ENCODE measurements around the gene WNT6. TPM values are rescaled to one million over a fixed set of nuclear protein-coding genes. Genes with fewer than 3 reads are reported as not detected.
A peak's percentile ranks its signal among the peaks of the same experiment; 100 is the strongest.

Gene WNT6
- total RNA-seq, 1 donor from 2014 or later = not detected

DNA sequence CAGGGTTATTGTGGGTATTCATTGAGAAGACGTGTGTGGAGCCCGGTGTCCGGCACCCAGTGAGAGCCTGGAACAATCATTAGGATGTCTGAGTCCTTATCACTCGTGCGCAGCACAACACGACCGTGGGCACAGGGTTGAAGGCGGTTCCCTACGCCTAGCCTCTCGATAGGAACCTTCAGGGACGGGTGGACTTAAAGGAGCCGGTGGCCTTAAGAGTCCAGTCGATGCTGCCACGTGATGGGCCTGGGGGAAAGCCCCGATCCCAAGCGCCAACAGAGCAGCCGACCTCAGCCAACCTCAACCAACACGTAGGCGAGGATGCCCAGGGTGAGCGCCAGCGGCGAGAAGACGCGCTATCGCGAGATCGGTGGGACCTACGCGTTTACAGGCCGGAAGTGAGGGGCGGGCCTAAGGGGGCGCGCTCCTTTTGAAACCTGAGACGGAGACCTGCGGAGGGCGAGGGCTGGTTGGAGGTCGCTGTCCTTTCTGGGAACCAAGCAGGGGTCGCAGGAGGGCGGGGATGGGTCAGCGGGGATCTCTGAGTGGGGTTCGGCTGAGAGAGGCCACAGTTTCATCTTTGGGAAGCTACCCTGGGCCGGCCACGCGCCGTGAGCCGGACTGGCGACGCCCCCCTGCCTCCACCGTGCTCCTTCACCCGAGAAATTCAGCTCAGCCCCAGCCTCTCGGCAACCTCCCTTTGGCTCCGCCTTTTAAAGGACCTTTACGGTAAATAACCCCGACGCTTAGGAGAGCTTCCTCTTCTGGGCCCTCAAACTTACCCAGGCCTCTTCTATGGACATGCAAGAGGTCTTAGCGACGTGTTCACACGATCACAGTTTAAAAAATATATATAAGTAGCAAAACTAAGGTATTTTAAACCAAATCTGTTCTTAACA lies 49.4 kb downstream of the WNT6 start:
- no peaks in the 10 kb centered on the region for H3K9me3 Mint-ChIP-seq (ENCODE audit: unreplicated experiment)
- H3K27me3 Mint-ChIP-seq (ENCODE audit: unreplicated experiment) = peaks cover 1% of the 10 kb centered on the region
- TF ChIP-seq, protein P1, sequence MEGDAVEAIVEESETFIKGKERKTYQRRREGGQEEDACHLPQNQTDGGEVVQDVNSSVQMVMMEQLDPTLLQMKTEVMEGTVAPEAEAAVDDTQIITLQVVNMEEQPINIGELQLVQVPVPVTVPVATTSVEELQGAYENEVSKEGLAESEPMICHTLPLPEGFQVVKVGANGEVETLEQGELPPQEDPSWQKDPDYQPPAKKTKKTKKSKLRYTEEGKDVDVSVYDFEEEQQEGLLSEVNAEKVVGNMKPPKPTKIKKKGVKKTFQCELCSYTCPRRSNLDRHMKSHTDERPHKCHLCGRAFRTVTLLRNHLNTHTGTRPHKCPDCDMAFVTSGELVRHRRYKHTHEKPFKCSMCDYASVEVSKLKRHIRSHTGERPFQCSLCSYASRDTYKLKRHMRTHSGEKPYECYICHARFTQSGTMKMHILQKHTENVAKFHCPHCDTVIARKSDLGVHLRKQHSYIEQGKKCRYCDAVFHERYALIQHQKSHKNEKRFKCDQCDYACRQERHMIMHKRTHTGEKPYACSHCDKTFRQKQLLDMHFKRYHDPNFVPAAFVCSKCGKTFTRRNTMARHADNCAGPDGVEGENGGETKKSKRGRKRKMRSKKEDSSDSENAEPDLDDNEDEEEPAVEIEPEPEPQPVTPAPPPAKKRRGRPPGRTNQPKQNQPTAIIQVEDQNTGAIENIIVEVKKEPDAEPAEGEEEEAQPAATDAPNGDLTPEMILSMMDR (IDR thresholded peaks at IDR 0.05; ENCODE audit: unreplicated experiment) = no peak
- no peak overlapping the region for H3K27ac Mint-ChIP-seq (ENCODE audit: unreplicated experiment)
- no peaks in the 10 kb centered on the region for H3K36me3 Mint-ChIP-seq (ENCODE audit: low read depth, unreplicated experiment)
- peak; percentile 80 for DNase-seq (ENCODE audit: low spot score)
- peaks cover 14% of the 10 kb centered on the region for H3K4me1 Mint-ChIP-seq (ENCODE audit: unreplicated experiment)
- H3K4me3 Mint-ChIP-seq (ENCODE audit: unreplicated experiment) = peak overlapping the region; percentile 86

DNA sequence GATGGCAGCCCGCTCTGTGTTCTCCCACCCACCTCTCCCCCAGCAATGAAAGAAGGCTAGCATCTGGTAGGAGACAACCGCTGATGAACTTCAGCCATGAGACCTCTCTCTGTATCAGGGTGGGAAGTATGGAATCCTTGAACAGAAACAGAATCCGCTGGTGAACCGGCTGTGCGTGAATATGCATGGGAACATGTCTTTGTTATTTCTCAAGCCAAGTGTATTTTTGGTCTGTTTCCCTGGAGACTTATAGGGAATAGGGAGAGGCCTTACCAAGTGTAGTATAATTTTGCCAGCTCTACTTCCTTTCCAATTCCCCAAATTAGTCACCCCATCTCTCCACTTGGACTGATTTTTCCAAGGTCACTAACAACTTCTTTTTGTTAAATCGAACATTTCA lies 51.1 kb downstream of the WNT6 start:
- Mint-ChIP-seq H3K27me3 (ENCODE audit: unreplicated experiment) (no peaks in the 10 kb centered on the region), H3K36me3 (ENCODE audit: low read depth, unreplicated experiment) (no peaks in the 10 kb centered on the region), H3K4me3 (ENCODE audit: unreplicated experiment) (no peak overlapping the region), H3K4me1 (ENCODE audit: unreplicated experiment) (peaks cover 4% of the 10 kb centered on the region), H3K9me3 (ENCODE audit: unreplicated experiment) (no peaks in the 10 kb centered on the region), H3K27ac (ENCODE audit: unreplicated experiment) (no peak overlapping the region)
- TF ChIP-seq, protein P1 (IDR thresholded peaks at IDR 0.05; ENCODE audit: unreplicated experiment) = no peak
- no peak for DNase-seq (ENCODE audit: low spot score)

DNA sequence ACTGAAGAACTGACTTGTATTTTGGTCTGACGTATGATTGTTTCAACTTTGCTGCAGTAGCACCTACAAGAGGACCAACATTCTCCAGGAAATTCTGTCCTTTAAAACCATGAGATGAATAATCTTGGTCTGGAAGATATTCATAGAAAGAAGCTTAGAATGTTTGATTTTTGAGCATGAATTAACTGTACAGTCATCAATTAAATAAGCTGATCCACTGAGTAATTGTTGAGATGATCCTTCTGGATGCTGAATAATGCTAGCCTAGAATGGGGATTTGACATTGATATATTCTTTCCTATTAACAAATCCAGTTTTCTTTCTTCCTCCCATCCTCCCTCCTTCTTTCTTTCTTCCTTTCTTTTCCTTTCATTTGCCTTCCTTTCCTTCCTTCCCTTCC lies 60.9 kb downstream of the WNT6 start:
- H3K9me3 Mint-ChIP-seq (ENCODE audit: unreplicated experiment) = peaks cover 6% of the 10 kb centered on the region
- no peak overlapping the region for H3K4me3 Mint-ChIP-seq (ENCODE audit: unreplicated experiment)
- TF ChIP-seq, protein P1 (IDR thresholded peaks at IDR 0.05; ENCODE audit: unreplicated experiment) = no peak
- H3K27me3 Mint-ChIP-seq (ENCODE audit: unreplicated experiment) = peaks cover 3% of the 10 kb centered on the region
- no peaks in the 10 kb centered on the region for H3K4me1 Mint-ChIP-seq (ENCODE audit: unreplicated experiment)
- H3K36me3 Mint-ChIP-seq (ENCODE audit: low read depth, unreplicated experiment) = peaks cover 10% of the 10 kb centered on the region
- no peak for DNase-seq (ENCODE audit: low spot score)
- H3K27ac Mint-ChIP-seq (ENCODE audit: unreplicated experiment) = no peak overlapping the region

Small RNAs within 50 kb of the gene (microRNA-seq; reads per million reads assigned to microRNA genes)
- not detected for gene MIR9500 (ENCODE audit: unreplicated experiment)

Other genes starting within 250 kb of the WNT6 start
- 26.6 TPM for gene ZNF142, start 200.2 kb upstream of the WNT6 start, total RNA-seq (ENCODE audit: unreplicated experiment)
- 39.0 TPM for gene BCS1L, start 200.1 kb upstream of the WNT6 start, total RNA-seq (ENCODE audit: unreplicated experiment)
- gene RNF25, start 187.8 kb upstream of the WNT6 start, total RNA-seq (ENCODE audit: unreplicated experiment) = 41.7 TPM
- gene STK36, start 187.7 kb upstream of the WNT6 start, total RNA-seq (ENCODE audit: unreplicated experiment) = 75.1 TPM
- gene TTLL4, start 149.0 kb upstream of the WNT6 start, total RNA-seq (ENCODE audit: unreplicated experiment) = 47.3 TPM
- gene CYP27A1, start 77.7 kb upstream of the WNT6 start, total RNA-seq (ENCODE audit: unreplicated experiment) = 9.0 TPM
- not detected for gene PRKAG3, start 28.0 kb upstream of the WNT6 start, total RNA-seq (ENCODE audit: unreplicated experiment)
- gene WNT10A, start 21.0 kb downstream of the WNT6 start, total RNA-seq (ENCODE audit: unreplicated experiment) = not detected
- 0.13 TPM for gene CDK5R2, start 99.9 kb downstream of the WNT6 start, total RNA-seq (ENCODE audit: unreplicated experiment)
- 0.56 TPM for gene FEV, start 125.4 kb downstream of the WNT6 start, total RNA-seq (ENCODE audit: unreplicated experiment)
- gene CRYBA2, start 133.6 kb downstream of the WNT6 start, total RNA-seq (ENCODE audit: unreplicated experiment) = not detected
- gene CFAP65, start 181.7 kb downstream of the WNT6 start, total RNA-seq (ENCODE audit: unreplicated experiment) = 0.59 TPM
- not detected for gene IHH, start 201.1 kb downstream of the WNT6 start, total RNA-seq (ENCODE audit: unreplicated experiment)